ENCODE results near the gene MVB12A. TPM values are rescaled to one million over a fixed set of nuclear protein-coding genes. Genes with fewer than 3 reads are reported as not detected.

MVB12A gene
- total and polyA plus RNA-seq, 2 donors (not counting 3 experiments of a cell fraction or from before 2014, with no cell fraction given), result 63.3 to 88.8 TPM

DNA sequence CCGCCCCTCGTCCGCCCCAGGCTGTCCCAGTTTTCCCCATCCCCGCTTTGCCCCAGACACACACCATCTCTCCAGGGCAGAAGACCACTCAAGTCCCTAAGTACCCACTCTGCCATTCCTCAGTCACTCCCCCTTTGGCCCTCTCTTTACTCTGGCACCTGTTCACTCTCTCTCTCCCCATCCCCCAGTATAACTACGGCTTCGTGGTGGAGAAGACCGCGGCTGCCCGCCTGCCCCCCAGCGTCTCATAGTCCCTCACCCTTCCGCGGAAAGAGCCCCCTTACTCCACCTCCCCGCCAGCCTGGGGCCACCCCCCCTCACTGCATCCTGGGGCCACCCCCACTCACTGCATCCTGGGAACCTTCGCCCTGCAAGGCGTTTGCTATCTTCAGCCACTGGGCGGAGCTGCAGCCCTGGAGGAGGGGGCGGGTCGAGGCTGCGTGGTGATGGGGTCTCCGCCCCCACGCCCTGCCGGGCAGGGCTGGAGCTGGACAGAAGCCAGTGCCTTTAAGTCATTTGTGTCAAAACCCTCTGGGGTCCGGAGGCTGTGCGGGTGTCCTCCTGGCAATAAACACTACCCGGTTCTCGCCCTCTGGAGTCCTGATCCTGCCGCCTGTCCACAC, 5.0 kb downstream of the MVB12A start:
- no peaks in the 10 kb centered on the region for H3K27me3 ChIP-seq (ENCODE audit: control insufficient read depth in 2 of 2, insufficient read depth in 2 of 2, low read length in 2 of 2)
- peak; percentile 55 for FAIRE-seq
- TF ChIP-seq, protein P1, sequence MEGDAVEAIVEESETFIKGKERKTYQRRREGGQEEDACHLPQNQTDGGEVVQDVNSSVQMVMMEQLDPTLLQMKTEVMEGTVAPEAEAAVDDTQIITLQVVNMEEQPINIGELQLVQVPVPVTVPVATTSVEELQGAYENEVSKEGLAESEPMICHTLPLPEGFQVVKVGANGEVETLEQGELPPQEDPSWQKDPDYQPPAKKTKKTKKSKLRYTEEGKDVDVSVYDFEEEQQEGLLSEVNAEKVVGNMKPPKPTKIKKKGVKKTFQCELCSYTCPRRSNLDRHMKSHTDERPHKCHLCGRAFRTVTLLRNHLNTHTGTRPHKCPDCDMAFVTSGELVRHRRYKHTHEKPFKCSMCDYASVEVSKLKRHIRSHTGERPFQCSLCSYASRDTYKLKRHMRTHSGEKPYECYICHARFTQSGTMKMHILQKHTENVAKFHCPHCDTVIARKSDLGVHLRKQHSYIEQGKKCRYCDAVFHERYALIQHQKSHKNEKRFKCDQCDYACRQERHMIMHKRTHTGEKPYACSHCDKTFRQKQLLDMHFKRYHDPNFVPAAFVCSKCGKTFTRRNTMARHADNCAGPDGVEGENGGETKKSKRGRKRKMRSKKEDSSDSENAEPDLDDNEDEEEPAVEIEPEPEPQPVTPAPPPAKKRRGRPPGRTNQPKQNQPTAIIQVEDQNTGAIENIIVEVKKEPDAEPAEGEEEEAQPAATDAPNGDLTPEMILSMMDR (IDR thresholded peaks at IDR 0.05; ENCODE audit: extremely low read depth in 1 of 2, insufficient read depth in 1 of 2, low read depth in 1 of 2, low read length in 2 of 2), result peak; percentile 42 to 57
- no peak for TF ChIP-seq GATA2 (IDR thresholded peaks at IDR 0.05; ENCODE audit: insufficient read depth, insufficient read length, low read depth, low read length)
- no peak for TF ChIP-seq FOS (IDR thresholded peaks at IDR 0.05; ENCODE audit: borderline replicate concordance, insufficient read depth, low read length)
- dilution Hi-C loops (cut with MboI; ENCODE audit: extremely low pct_ligation_motif_present, low sequenced_read_pairs), result no loop called here
- no peaks in the 10 kb centered on the region for H3K9me3 ChIP-seq (replicated peaks; ENCODE audit: control insufficient read depth, insufficient read depth, low read length)
- no peak overlapping the region for H3K27ac ChIP-seq (ENCODE audit: insufficient read depth, low read depth, low read length)
- no TSS peak for BruUV-seq (replicated peaks)
- POLR2A ChIA-PET, result no interaction called here
- H3K36me3 ChIP-seq (ENCODE audit: control insufficient read depth in 2 of 2, extremely low read depth in 1 of 2, insufficient read depth in 2 of 2, low read length in 2 of 2), result no peaks in the 10 kb centered on the region
- H3K4me2 ChIP-seq (ENCODE audit: insufficient read depth, low read length), result no peak overlapping the region
- no peak overlapping the region for H3K4me3 ChIP-seq (replicated peaks in 1 of 3; ENCODE audit: insufficient read depth in 1 of 3, low read depth in 1 of 3, low read length in 3 of 3)
- H3K4me1 ChIP-seq (ENCODE audit: control insufficient read depth, extremely low read depth, insufficient read depth, low read length), result peaks cover 5% of the 10 kb centered on the region
- no peaks in the 10 kb centered on the region for H4K20me1 ChIP-seq (replicated peaks; ENCODE audit: control insufficient read depth, extremely low read depth, insufficient read depth, low read length)
- no peak overlapping the region for H3K9ac ChIP-seq (replicated peaks; ENCODE audit: extremely low read depth, insufficient read depth, low read length)
- CTCF ChIA-PET, result interaction anchor here (0.9 to 1.6 kb wide), 4 partner anchors 13 to 34 kb away, joined by 3 to 7 read pairs (median 4); partner anchors contain the start of gene TMEM221
- intact Hi-C loops (cut with micrococcal nuclease), result no loop called here
- no peaks in the 10 kb centered on the region for H3K79me2 ChIP-seq (ENCODE audit: control insufficient read depth, insufficient read depth, low read length)
- no peaks in the 10 kb centered on the region for H3K9me1 ChIP-seq (replicated peaks; ENCODE audit: control insufficient read depth, extremely low read depth, insufficient read depth, low read length)
- peak; percentile 48 for DNase-seq (ENCODE audit: low read depth, low spot score)
- H2AFZ ChIP-seq (ENCODE audit: low read depth, low read length), result no peak overlapping the region

DNA sequence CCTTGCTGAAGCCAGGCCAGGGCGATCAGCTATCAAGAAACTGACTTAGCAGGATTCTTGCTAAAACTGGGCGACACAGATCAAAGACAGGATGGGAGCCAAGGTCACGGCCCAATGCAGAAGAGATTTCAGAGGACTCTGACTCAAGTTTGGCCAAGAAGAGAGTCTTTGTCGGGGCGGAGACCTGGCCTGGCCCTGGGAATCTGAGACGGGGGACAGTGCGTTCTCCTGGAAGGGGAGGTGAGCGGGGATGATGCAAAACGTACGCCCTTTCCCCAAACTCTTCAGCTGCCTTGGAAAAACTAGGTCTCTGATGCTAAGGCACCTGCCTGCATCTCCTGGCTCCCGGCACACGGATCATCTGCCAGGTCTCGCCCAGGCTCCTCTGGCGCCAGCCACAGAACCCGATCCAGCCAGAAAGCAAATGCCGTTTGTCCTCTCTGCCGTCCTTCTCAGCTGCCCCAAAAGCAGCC, 9.8 kb downstream of the MVB12A start:
- BruUV-seq (replicated peaks), result no TSS peak
- Histone ChIP-seq H3K27me3 (ENCODE audit: control insufficient read depth in 2 of 2, insufficient read depth in 2 of 2, low read length in 2 of 2) (no peaks in the 10 kb centered on the region), H3K79me2 (ENCODE audit: control insufficient read depth, insufficient read depth, low read length) (no peaks in the 10 kb centered on the region), H3K36me3 (ENCODE audit: control insufficient read depth in 2 of 2, extremely low read depth in 1 of 2, insufficient read depth in 2 of 2, low read length in 2 of 2) (no peaks in the 10 kb centered on the region), H3K9me1 (replicated peaks; ENCODE audit: control insufficient read depth, extremely low read depth, insufficient read depth, low read length) (no peaks in the 10 kb centered on the region), H3K9ac (replicated peaks; ENCODE audit: extremely low read depth, insufficient read depth, low read length) (no peak overlapping the region), H4K20me1 (replicated peaks; ENCODE audit: control insufficient read depth, extremely low read depth, insufficient read depth, low read length) (no peaks in the 10 kb centered on the region), H3K9me3 (replicated peaks; ENCODE audit: control insufficient read depth, insufficient read depth, low read length) (no peaks in the 10 kb centered on the region), H3K27ac (ENCODE audit: insufficient read depth, low read depth, low read length) (no peak overlapping the region), H3K4me2 (ENCODE audit: insufficient read depth, low read length) (no peak overlapping the region), H3K4me1 (ENCODE audit: control insufficient read depth, extremely low read depth, insufficient read depth, low read length) (no peaks in the 10 kb centered on the region), H3K4me3 (replicated peaks in 1 of 3; ENCODE audit: insufficient read depth in 1 of 3, low read depth in 1 of 3, low read length in 3 of 3) (no peak overlapping the region), H2AFZ (ENCODE audit: low read depth, low read length) (no peak overlapping the region)
- no peak for FAIRE-seq
- intact Hi-C loops (cut with micrococcal nuclease), result no loop called here
- DNase-seq (ENCODE audit: low read depth, low spot score), result no peak
- ChIA-PET POLR2A (no interaction called here), CTCF (interaction anchor here (0.7 to 1.8 kb wide), 4 partner anchors 10 to 63 kb away, joined by 3 to 5 read pairs (median 4); no protein-coding TSS in a partner anchor)
- dilution Hi-C loops (cut with MboI; ENCODE audit: extremely low pct_ligation_motif_present, low sequenced_read_pairs), result no loop called here
- TF ChIP-seq, protein P2, sequence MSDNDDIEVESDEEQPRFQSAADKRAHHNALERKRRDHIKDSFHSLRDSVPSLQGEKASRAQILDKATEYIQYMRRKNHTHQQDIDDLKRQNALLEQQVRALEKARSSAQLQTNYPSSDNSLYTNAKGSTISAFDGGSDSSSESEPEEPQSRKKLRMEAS (IDR thresholded peaks at IDR 0.05; ENCODE audit: insufficient read depth, insufficient read length), result no peak
- no peak for TF ChIP-seq MYC (IDR thresholded peaks at IDR 0.05; ENCODE audit: low read depth, low read length)
- TF ChIP-seq POLR2AphosphoS5 (IDR thresholded peaks at IDR 0.05; ENCODE audit: insufficient read depth, low read depth, low read length), result no peak
- TF ChIP-seq POLR2A (IDR thresholded peaks at IDR 0.05; ENCODE audit: low read depth, low read length), result no peak
- no peak for TF ChIP-seq FOS (IDR thresholded peaks at IDR 0.05; ENCODE audit: borderline replicate concordance, insufficient read depth, low read length)
- TF ChIP-seq JUN (IDR thresholded peaks at IDR 0.05; ENCODE audit: borderline replicate concordance, insufficient read depth, insufficient read length, low read depth), result no peak
- TF ChIP-seq, protein P1 (IDR thresholded peaks at IDR 0.05; ENCODE audit: extremely low read depth in 1 of 2, insufficient read depth in 1 of 2, low read depth in 1 of 2, low read length in 2 of 2), result no peak
- TF ChIP-seq EZH2 (IDR thresholded peaks at IDR 0.05; ENCODE audit: borderline replicate concordance, low read depth, low read length, severe bottlenecking), result no peak
- no peak for TF ChIP-seq GATA2 (IDR thresholded peaks at IDR 0.05; ENCODE audit: insufficient read depth, insufficient read length, low read depth, low read length)
